H1 (cell line): ENCODE results near the gene CFAP298. TPM values are rescaled to one million over a fixed set of nuclear protein-coding genes. Genes with fewer than 3 reads are reported as not detected.

ENCODE experiments used
- CTCF ChIA-PET: fragments of 300-600 bp; sonication (Branson Sonifier 250); formaldehyde crosslinking; loops from one replicate; lab custom pipeline; 2021; ENCODE audit not compliant: partially characterized antibody; lab: Charles Lee
- POLR2A ChIA-PET: fragments of 300-600 bp; sonication (Branson Sonifier 250); formaldehyde crosslinking; loops from one replicate; lab custom pipeline; 2021; ENCODE audit warnings: inconsistent platforms; ENCODE audit not compliant: partially characterized antibody; lab: Charles Lee
- DNase-seq, 2 experiments: peaks; one replicate each; pipeline versions ENCODE4 v3.0.0 to v3.0.0-alpha.2; 2010 to 2022; ENCODE audit warnings: low spot score in 2 of 2, low read depth in 1 of 2, mixed read lengths in 1 of 2
- FAIRE-seq: peaks from 2 replicates; lab custom pipeline; 2011; peaks lifted over from hg19 to GRCh38; lab: Jason Lieb, UNC
- H2AFZ ChIP-seq: 2 replicates; pipeline ENCODE4 v1.8.1; 2012; ENCODE audit warnings: low read length, inconsistent platforms
- H2AK5ac ChIP-seq: 2 replicates; pipeline ENCODE4 v1.6.1; 2013; ENCODE audit warnings: low read depth, low read length
- H2BK120ac ChIP-seq: replicated peaks from 2 replicates; pipeline ENCODE3; 2013; ENCODE audit warnings: low read depth, low read length, inconsistent platforms
- H2BK12ac ChIP-seq: 2 replicates; pipeline ENCODE4 v1.6.1; 2013; ENCODE audit warnings: low read depth, low read length
- H2BK15ac ChIP-seq: 2 replicates; pipeline ENCODE4 v1.6.1; 2013; ENCODE audit warnings: low read length
- H2BK20ac ChIP-seq: 2 replicates; pipeline ENCODE4 v1.6.1; 2013; ENCODE audit warnings: low read length
- H2BK5ac ChIP-seq: 2 replicates; pipeline ENCODE4 v1.6.1; 2013; ENCODE audit warnings: low read depth, low read length
- H3K14ac ChIP-seq: 2 replicates; pipeline ENCODE4 v1.6.1; 2013; ENCODE audit warnings: inconsistent platforms; ENCODE audit not compliant: insufficient read length
- H3K18ac ChIP-seq: 2 replicates; pipeline ENCODE4 v1.6.1; 2013; ENCODE audit warnings: low read length; ENCODE audit errors: extremely low read depth
- H3K23ac ChIP-seq: 2 replicates; pipeline ENCODE4 v1.6.1; 2013; ENCODE audit warnings: inconsistent platforms; ENCODE audit not compliant: insufficient read length
- H3K23me2 ChIP-seq: 2 replicates; pipeline ENCODE4 v1.6.1; 2013; ENCODE audit warnings: low read depth, low read length
- H3K27ac ChIP-seq: 2 replicates; pipeline ENCODE4 v1.6.1; 2011; ENCODE audit warnings: low read depth, low read length, inconsistent platforms
- H3K27me3 ChIP-seq, 4 experiments: replicated peaks in 1 of 4; 1 replicate in 1 of 4; 2 replicates in 3 of 4; pipeline versions ENCODE4 v1.6.1 to v1.8.1; 2011 to 2013; ENCODE audit warnings: low read length in 3 of 4, mild to moderate bottlenecking in 3 of 4, inconsistent platforms in 2 of 4, mixed read lengths in 2 of 4, moderate library complexity in 1 of 4; ENCODE audit not compliant: control insufficient read depth in 3 of 4, insufficient read depth in 3 of 4; ENCODE audit errors: extremely low read depth in 1 of 4
- H3K36me3 ChIP-seq, 4 experiments: 2 replicates each; pipeline versions ENCODE4 v1.6.1 to v1.8.1; 2011 to 2013; ENCODE audit warnings: mild to moderate bottlenecking in 4 of 4, low read length in 3 of 4, moderate library complexity in 2 of 4, control low read depth in 1 of 4, inconsistent platforms in 1 of 4; ENCODE audit not compliant: insufficient read depth in 4 of 4, control insufficient read depth in 2 of 4
- H3K4ac ChIP-seq: replicated peaks from 2 replicates; pipeline ENCODE3; 2013; ENCODE audit warnings: low read length, low read depth, mixed read lengths, inconsistent platforms; ENCODE audit not compliant: insufficient read length
- H3K4me1 ChIP-seq, 4 experiments: replicated peaks in 1 of 4; 1 replicate in 1 of 4; 2 replicates in 3 of 4; pipeline versions ENCODE4 v1.6.1 to v1.8.1; 2011 to 2013; ENCODE audit warnings: low read length in 3 of 4, inconsistent platforms in 2 of 4, mixed read lengths in 1 of 4; ENCODE audit not compliant: insufficient read depth in 4 of 4, control insufficient read depth in 3 of 4
- H3K4me2 ChIP-seq, 2 experiments: 2 replicates each; pipeline versions ENCODE4 v1.6.1 to v1.8.1; 2011 to 2013; ENCODE audit warnings: low read depth in 2 of 2, low read length in 2 of 2, control low read depth in 1 of 2, inconsistent platforms in 1 of 2, mild to moderate bottlenecking in 1 of 2; ENCODE audit not compliant: insufficient read depth in 1 of 2
- H3K4me3 ChIP-seq, 4 experiments: fragments of 200-600, 300-600 bp in 1 of 4; sonication (generic), shearing (Covaris generic), sonication (Bioruptor Twin) in 1 of 4; 2 replicates each; pipeline versions ENCODE4 v1.5.1 to v1.8.1; 2011 to 2016; ENCODE audit warnings: low read length in 4 of 4, low read depth in 3 of 4, control low read depth in 2 of 4, inconsistent platforms in 2 of 4, mild to moderate bottlenecking in 2 of 4, mixed read lengths in 1 of 4, moderate library complexity in 1 of 4; ENCODE audit not compliant: insufficient read depth in 2 of 4; ENCODE audit errors: extremely low read depth in 1 of 4
- H3K56ac ChIP-seq: replicated peaks from 2 replicates; pipeline ENCODE3; 2013; ENCODE audit warnings: low read depth, mild to moderate bottlenecking, mixed read lengths, low read length, inconsistent platforms; ENCODE audit not compliant: insufficient read length
- H3K79me1 ChIP-seq: 2 replicates; pipeline ENCODE4 v1.6.1; 2013; ENCODE audit warnings: low read depth, low read length, control low read depth
- H3K79me2 ChIP-seq, 2 experiments: 2 replicates each; pipeline versions ENCODE4 v1.6.1 to v1.8.1; 2012 to 2013; ENCODE audit warnings: low read length in 2 of 2, mild to moderate bottlenecking in 2 of 2, inconsistent platforms in 1 of 2; ENCODE audit not compliant: insufficient read depth in 2 of 2, control insufficient read depth in 1 of 2
- H3K9ac ChIP-seq, 4 experiments: replicated peaks in 1 of 4; 1 replicate in 1 of 4; 2 replicates in 3 of 4; pipeline versions ENCODE4 v1.6.1 to v1.8.1; 2011 to 2013; ENCODE audit warnings: low read depth in 3 of 4, low read length in 3 of 4, control low read depth in 2 of 4, mild to moderate bottlenecking in 2 of 4, moderate library complexity in 2 of 4, inconsistent platforms in 1 of 4; ENCODE audit errors: extremely low read depth in 1 of 4
- H3K9me3 ChIP-seq, 2 experiments: 2 replicates each; pipeline versions ENCODE4 v1.6.1 to v1.8.1; 2012 to 2013; ENCODE audit warnings: mild to moderate bottlenecking in 2 of 2, moderate library complexity in 2 of 2, control low read depth in 1 of 2, inconsistent platforms in 1 of 2, low read depth in 1 of 2, low read length in 1 of 2, mixed read lengths in 1 of 2; ENCODE audit not compliant: insufficient read depth in 2 of 2
- H4K20me1 ChIP-seq, 2 experiments: replicated peaks in 1 of 2; 2 replicates each; pipeline versions ENCODE3 to v1.8.1; 2011 to 2013; ENCODE audit warnings: inconsistent platforms in 2 of 2, low read length in 2 of 2, mild to moderate bottlenecking in 1 of 2; ENCODE audit not compliant: insufficient read depth in 2 of 2, control insufficient read depth in 1 of 2
- H4K5ac ChIP-seq: 2 replicates; pipeline ENCODE4 v1.6.1; 2013; ENCODE audit warnings: low read length, low read depth, mixed read lengths, inconsistent platforms; ENCODE audit not compliant: insufficient read length
- H4K8ac ChIP-seq: 2 replicates; pipeline ENCODE4 v1.8.0; 2013; ENCODE audit warnings: mild to moderate bottlenecking, moderate library complexity, low read length, inconsistent platforms; ENCODE audit not compliant: insufficient read depth; ENCODE audit errors: extremely low read depth
- H4K91ac ChIP-seq: replicated peaks from 2 replicates; pipeline ENCODE3; 2013; ENCODE audit warnings: low read length, mixed read lengths, inconsistent platforms; ENCODE audit not compliant: insufficient read length
- BRCA1 ChIP-seq: IDR thresholded peaks from 2 replicates; pipeline ENCODE4 v1.6.1; 2012; ENCODE audit warnings: low read depth, low read length, improper control_type of control experiment
- FOSL1 ChIP-seq: IDR thresholded peaks from 2 replicates; pipeline ENCODE4 v1.6.1; 2011; ENCODE audit warnings: mild to moderate bottlenecking, low read depth, low read length, moderate library complexity; ENCODE audit not compliant: insufficient read depth
- SAP30 ChIP-seq: fragments of 300-600 bp; sonication (generic); IDR thresholded peaks from 2 replicates; pipeline ENCODE4 v1.7.1; 2012; ENCODE audit warnings: low read length, moderate library complexity, mild to moderate bottlenecking, inconsistent platforms; ENCODE audit not compliant: insufficient read depth, insufficient replicate concordance
- SIN3A ChIP-seq, 2 experiments: IDR thresholded peaks in 1 of 2; conservative IDR thresholded peaks in 1 of 2; 2 replicates each; pipeline ENCODE4 v1.6.1; 2011 to 2012; ENCODE audit warnings: low read length in 2 of 2, improper control_type of control experiment in 1 of 2, low read depth in 1 of 2, mild to moderate bottlenecking in 1 of 2
- WGBS, 2 experiments: shearing (Covaris generic) in 1 of 2; methylation state at CpG; one replicate each; pipeline versions ENCODE4 v1.1.6 to v1.1.7; 2013 to 2015; ENCODE audit warnings: low lambda C conversion rate in 2 of 2, mixed read lengths in 2 of 2, inconsistent platforms in 1 of 2, low coverage in 1 of 2, missing lambda C conversion rate in 1 of 2; ENCODE audit not compliant: insufficient replicate concordance in 2 of 2, insufficient coverage in 1 of 2, insufficient read length in 1 of 2; ENCODE audit errors: extremely low coverage in 1 of 2, missing lambda C conversion rate in 1 of 2; 5-methylcytosine and 5-hydroxymethylcytosine counted together
- polyA plus RNA-seq, 7 experiments: library from polyadenylated mRNA; depleted of rRNA in 3 of 7; stranded (reverse) in 5 of 7; unstranded in 2 of 7; fragments of >200 nt in 5 of 7; fragments of 200-250 nt in 2 of 7; gene quantifications; 1 replicate in 5 of 7; 2 replicates in 1 of 7; 4 replicates in 1 of 7; pipeline versions ENCODE4 v1.2.1 to v1.2.3, GENCODE V29; 2011 to 2013; ENCODE audit warnings: missing spikeins in 2 of 7, mixed read lengths in 2 of 7
- total RNA-seq: library from RNA; stranded (reverse); fragmentation: NEBNext Ultra II Directional; extraction: Animal tissue kit (Norgen Biotek cat#: 25700); gene quantifications from 2 replicates; pipeline ENCODE4 v1.2.1, GENCODE V29; 2021
- TF ChIP-seq, protein P1 (sequence below), 3 experiments: IDR thresholded peaks; 1 replicate in 2 of 3; 2 replicates in 1 of 3; pipeline versions ENCODE4 v1.5.1 to v1.6.1; 2011; ENCODE audit warnings: low read length in 3 of 3, mild to moderate bottlenecking in 3 of 3, inconsistent platforms in 2 of 3, low read depth in 1 of 3, moderate library complexity in 1 of 3; ENCODE audit not compliant: insufficient read depth in 1 of 3; ENCODE audit errors: control extremely low read depth in 1 of 3

CFAP298 gene
- total and polyA plus RNA-seq, 2 of the 8 experiments (the other 6 are each of a cell fraction or from before 2014, with no cell fraction given): 43.0 to 68.1 TPM

DNA sequence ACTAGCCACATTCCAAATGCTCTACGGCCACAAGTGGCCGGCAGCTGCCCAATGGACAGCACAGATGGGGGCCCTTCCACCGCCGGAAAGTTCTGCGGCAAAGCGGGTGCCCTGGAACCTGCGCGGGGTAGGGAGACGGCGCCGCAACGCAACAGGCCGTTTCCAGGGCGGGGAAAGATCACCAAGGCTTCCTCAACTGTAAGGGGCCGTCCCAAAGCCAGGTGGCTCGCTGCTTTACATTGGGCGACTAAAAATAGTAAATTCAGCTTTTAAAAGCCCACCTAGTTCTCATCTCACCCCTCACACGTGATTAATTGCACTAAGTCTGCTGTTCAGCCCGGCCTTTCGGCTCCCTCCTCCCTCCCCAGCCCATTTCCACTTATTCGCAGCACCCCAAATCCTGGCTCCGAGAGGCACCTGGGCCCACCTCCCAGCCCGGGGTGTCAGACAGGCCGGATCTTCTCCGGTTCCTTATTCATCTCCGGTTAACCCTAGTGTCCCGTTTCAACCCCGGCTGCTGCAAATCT lies 643 bp downstream of the CFAP298 start:
- H3K23me2 ChIP-seq: peaks cover 8% of the 10 kb centered on the region
- H2BK20ac ChIP-seq: no peak overlapping the region
- H4K91ac ChIP-seq: no peak overlapping the region
- POLR2A ChIA-PET: interaction anchor here (1.1 kb wide), 1 partner anchor 22 kb away, joined by 3 read pairs; no protein-coding TSS in a partner anchor
- H4K20me1 ChIP-seq: no peaks in the 10 kb centered on the region
- H3K4me2 ChIP-seq: peak overlapping the region; percentile 74 to 85
- H3K4ac ChIP-seq: no peak overlapping the region
- H2BK12ac ChIP-seq: no peak overlapping the region
- no peaks in the 10 kb centered on the region for H3K9me3 ChIP-seq
- no peak overlapping the region; the same call in 1 of the 2 replicates for H2AFZ ChIP-seq
- TF ChIP-seq BRCA1: no peak
- TF ChIP-seq SIN3A (conservative IDR thresholded peaks at IDR 0.05 in 1 of 2, IDR thresholded peaks at IDR 0.05 in 1 of 2; ENCODE audit: low read depth in 1 of 2, low read length in 2 of 2): no peak
- no peak for TF ChIP-seq FOSL1
- TF ChIP-seq, protein P1, sequence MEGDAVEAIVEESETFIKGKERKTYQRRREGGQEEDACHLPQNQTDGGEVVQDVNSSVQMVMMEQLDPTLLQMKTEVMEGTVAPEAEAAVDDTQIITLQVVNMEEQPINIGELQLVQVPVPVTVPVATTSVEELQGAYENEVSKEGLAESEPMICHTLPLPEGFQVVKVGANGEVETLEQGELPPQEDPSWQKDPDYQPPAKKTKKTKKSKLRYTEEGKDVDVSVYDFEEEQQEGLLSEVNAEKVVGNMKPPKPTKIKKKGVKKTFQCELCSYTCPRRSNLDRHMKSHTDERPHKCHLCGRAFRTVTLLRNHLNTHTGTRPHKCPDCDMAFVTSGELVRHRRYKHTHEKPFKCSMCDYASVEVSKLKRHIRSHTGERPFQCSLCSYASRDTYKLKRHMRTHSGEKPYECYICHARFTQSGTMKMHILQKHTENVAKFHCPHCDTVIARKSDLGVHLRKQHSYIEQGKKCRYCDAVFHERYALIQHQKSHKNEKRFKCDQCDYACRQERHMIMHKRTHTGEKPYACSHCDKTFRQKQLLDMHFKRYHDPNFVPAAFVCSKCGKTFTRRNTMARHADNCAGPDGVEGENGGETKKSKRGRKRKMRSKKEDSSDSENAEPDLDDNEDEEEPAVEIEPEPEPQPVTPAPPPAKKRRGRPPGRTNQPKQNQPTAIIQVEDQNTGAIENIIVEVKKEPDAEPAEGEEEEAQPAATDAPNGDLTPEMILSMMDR (IDR thresholded peaks at IDR 0.05; ENCODE audit: control extremely low read depth in 1 of 3, insufficient read depth in 1 of 3, low read depth in 1 of 3, low read length in 3 of 3): no peak
- no peak for TF ChIP-seq SAP30
- WGBS, 2 experiments: 1% methylated on average over 28 of the region's 28 CpGs; no CpG with 5 or more reads in 1 of the 2 experiments
- no peak overlapping the region for H2BK15ac ChIP-seq
- H2AK5ac ChIP-seq: no peak overlapping the region
- H4K8ac ChIP-seq: peak overlapping the region; percentile 59; the same call in 1 of the 2 replicates
- H4K5ac ChIP-seq: peak overlapping the region; percentile 12
- peak overlapping the region; percentile 81 to 99 (median 96) for H3K4me3 ChIP-seq
- H3K27me3 ChIP-seq: no peaks in the 10 kb centered on the region
- H3K36me3 ChIP-seq: peaks cover 2 to 33% (median 12%) of the 10 kb centered on the region in 4 experiments; a peak in 7 of 8 replicates
- no peak overlapping the region for H3K14ac ChIP-seq
- no peaks in the 10 kb centered on the region; a peak in 2 of 7 replicates for H3K4me1 ChIP-seq
- CTCF ChIA-PET: interaction anchor here (0.9 to 3.3 kb wide), 4 partner anchors 11 to 228 kb away, joined by 3 to 16 read pairs (median 3); partner anchors contain the start of gene TCP10L
- H2BK120ac ChIP-seq: no peak overlapping the region
- 0 out of 2 replicates have a peak overlapping the region, but pooled peaks have one; percentile 24 for H2BK5ac ChIP-seq
- H3K79me2 ChIP-seq: peaks cover 0 to 27% of the 10 kb centered on the region in 2 experiments; a peak in 2 of 4 replicates
- no peak overlapping the region for H3K23ac ChIP-seq
- DNase-seq: no peak
- no peak overlapping the region for H3K27ac ChIP-seq
- peak overlapping the region; percentile 0 for H3K56ac ChIP-seq
- peak overlapping the region; percentile 72 to 92 (median 84); a peak in 6 of 7 replicates for H3K9ac ChIP-seq
- peak overlapping the region; percentile 85 for H3K18ac ChIP-seq
- FAIRE-seq: no peak
- 0 out of 2 replicates have a peak, but pooled peaks cover 2% of the 10 kb centered on the region for H3K79me1 ChIP-seq
